ENCODE results near the gene LIME1. TPM values are rescaled to one million over a fixed set of nuclear protein-coding genes. Genes with fewer than 3 reads are reported as not detected.
A peak's percentile ranks its signal among the peaks of the same experiment; 100 is the strongest.

LIME1 gene
- total and polyA plus RNA-seq, 4 donors, result 6.5 to 57.6 (median 8.6) TPM

- Histone ChIP-seq H3K27me3 (ENCODE audit: control insufficient read depth in 1 of 2, insufficient read depth in 2 of 2, low read length in 1 of 2) (no peaks in the 10 kb centered on the region), H3K4me1 (ENCODE audit: control insufficient read depth in 1 of 2, insufficient read depth in 2 of 2, low read length in 2 of 2) (no peaks in the 10 kb centered on the region), H3K27ac (ENCODE audit: low read depth in 1 of 2, low read length in 2 of 2) (no peak overlapping the region), H3K36me3 (ENCODE audit: control insufficient read depth in 1 of 2, insufficient read depth in 2 of 2, low read length in 1 of 2) (no peaks in the 10 kb centered on the region), H3K9me3 (ENCODE audit: control insufficient read depth, low read length) (no peaks in the 10 kb centered on the region), H3K4me3 (ENCODE audit: low read length in 2 of 2) (no peak overlapping the region)
- intact Hi-C loops (cut with DNase I), result loop anchor here (5.0 to 10.0 kb wide), 2 partner anchors 195 to 243 kb away; partner anchors contain the start of gene PTK6 (in 1 of the 2)
- DNase-seq (no peak), ATAC-seq (ENCODE audit: low FRiP score) (no peak)
- 97 to 98% methylated on average over 13 of the region's 13 CpGs for WGBS, 2 donors
Measured at GRCh38 chr20:63777614-63778013, 41.1 kb downstream of the LIME1 start.

- Histone ChIP-seq H3K36me3 (ENCODE audit: control insufficient read depth in 1 of 2, insufficient read depth in 2 of 2, low read length in 1 of 2) (no peaks in the 10 kb centered on the region), H3K4me3 (ENCODE audit: low read length in 2 of 2) (no peak overlapping the region), H3K4me1 (ENCODE audit: control insufficient read depth in 1 of 2, insufficient read depth in 2 of 2, low read length in 2 of 2) (no peaks in the 10 kb centered on the region), H3K27me3 (ENCODE audit: control insufficient read depth in 1 of 2, insufficient read depth in 2 of 2, low read length in 1 of 2) (no peaks in the 10 kb centered on the region), H3K27ac (ENCODE audit: low read depth in 1 of 2, low read length in 2 of 2) (no peak overlapping the region), H3K9me3 (ENCODE audit: control insufficient read depth, low read length) (no peaks in the 10 kb centered on the region)
- DNase-seq (no peak), ATAC-seq (ENCODE audit: low FRiP score) (no peak)
- 71 to 74% methylated on average over 19 of the region's 19 CpGs for WGBS, 2 donors
- intact Hi-C loops (cut with DNase I), result loop anchor here (5.0 to 10.0 kb wide), 2 partner anchors 194 to 243 kb away; partner anchors contain the start of gene PTK6 (in 1 of the 2)
Measured at GRCh38 chr20:63778034-63778752, 41.7 kb downstream of the LIME1 start.

GRCh38 chr20:63778857-63779256, 42.4 kb downstream of the LIME1 start:
- Histone ChIP-seq H3K27me3 (ENCODE audit: control insufficient read depth in 1 of 2, insufficient read depth in 2 of 2, low read length in 1 of 2) (no peaks in the 10 kb centered on the region), H3K4me1 (ENCODE audit: control insufficient read depth in 1 of 2, insufficient read depth in 2 of 2, low read length in 2 of 2) (no peaks in the 10 kb centered on the region), H3K9me3 (ENCODE audit: control insufficient read depth, low read length) (no peaks in the 10 kb centered on the region), H3K27ac (ENCODE audit: low read depth in 1 of 2, low read length in 2 of 2) (no peak overlapping the region), H3K36me3 (ENCODE audit: control insufficient read depth in 1 of 2, insufficient read depth in 2 of 2, low read length in 1 of 2) (no peaks in the 10 kb centered on the region), H3K4me3 (ENCODE audit: low read length in 2 of 2) (no peak overlapping the region)
- intact Hi-C loops (cut with DNase I), result loop anchor here (5.0 to 10.0 kb wide), 2 partner anchors 193 to 244 kb away; partner anchors contain the start of gene PTK6 (in 1 of the 2)
- no peak for DNase-seq
- 89 to 93% methylated on average over 9 of the region's 9 CpGs for WGBS, 2 donors
- no peak for ATAC-seq (ENCODE audit: low FRiP score)

- intact Hi-C loops (cut with DNase I), result no loop called here
- WGBS, 2 donors, result 89% methylated on average over 14 of the region's 14 CpGs
Measured at GRCh38 chr20:63781181-63781580, 44.7 kb downstream of the LIME1 start.

GRCh38 chr20:63782051-63782471, 45.6 kb downstream of the LIME1 start:
- no peak for ATAC-seq (ENCODE audit: low FRiP score)
- H3K9me3 ChIP-seq (ENCODE audit: control insufficient read depth, low read length), result no peaks in the 10 kb centered on the region
- H3K27ac ChIP-seq (ENCODE audit: low read depth in 1 of 2, low read length in 2 of 2), result no peak overlapping the region
- intact Hi-C loops (cut with DNase I), result no loop called here
- H3K4me3 ChIP-seq (ENCODE audit: low read length in 2 of 2), result no peak overlapping the region
- no peak for DNase-seq
- H3K36me3 ChIP-seq (ENCODE audit: control insufficient read depth in 1 of 2, insufficient read depth in 2 of 2, low read length in 1 of 2), result no peaks in the 10 kb centered on the region
- no peaks in the 10 kb centered on the region for H3K4me1 ChIP-seq (ENCODE audit: control insufficient read depth in 1 of 2, insufficient read depth in 2 of 2, low read length in 2 of 2)
- WGBS, 2 donors, result 81 to 91% methylated on average over 16 to 18 of the region's 18 CpGs
- no peaks in the 10 kb centered on the region for H3K27me3 ChIP-seq (ENCODE audit: control insufficient read depth in 1 of 2, insufficient read depth in 2 of 2, low read length in 1 of 2)

More at GRCh38 chr20:63781181-63781580, 44.7 kb downstream of the LIME1 start:
- H3K4me3 ChIP-seq (ENCODE audit: low read length in 2 of 2), result no peak overlapping the region
- no peaks in the 10 kb centered on the region for H3K27me3 ChIP-seq (ENCODE audit: control insufficient read depth in 1 of 2, insufficient read depth in 2 of 2, low read length in 1 of 2)
- H3K9me3 ChIP-seq (ENCODE audit: control insufficient read depth, low read length), result no peaks in the 10 kb centered on the region
- ATAC-seq (ENCODE audit: low FRiP score) (no peak), DNase-seq (no peak)
- H3K36me3 ChIP-seq (ENCODE audit: control insufficient read depth in 1 of 2, insufficient read depth in 2 of 2, low read length in 1 of 2), result no peaks in the 10 kb centered on the region
- H3K27ac ChIP-seq (ENCODE audit: low read depth in 1 of 2, low read length in 2 of 2), result no peak overlapping the region
- H3K4me1 ChIP-seq (ENCODE audit: control insufficient read depth in 1 of 2, insufficient read depth in 2 of 2, low read length in 2 of 2), result no peaks in the 10 kb centered on the region

- intact Hi-C loops (cut with DNase I), result no loop called here
- H3K27me3 ChIP-seq (ENCODE audit: control insufficient read depth in 1 of 2, insufficient read depth in 2 of 2, low read length in 1 of 2), result no peaks in the 10 kb centered on the region
- ATAC-seq (ENCODE audit: low FRiP score), result no peak
- WGBS, 2 donors, result 92 to 93% methylated on average over 12 of the region's 12 CpGs
- H3K36me3 ChIP-seq (ENCODE audit: control insufficient read depth in 1 of 2, insufficient read depth in 2 of 2, low read length in 1 of 2), result no peaks in the 10 kb centered on the region
- no peak for DNase-seq
- H3K27ac ChIP-seq (ENCODE audit: low read depth in 1 of 2, low read length in 2 of 2), result no peak overlapping the region
- H3K4me3 ChIP-seq (ENCODE audit: low read length in 2 of 2), result no peak overlapping the region
- no peaks in the 10 kb centered on the region for H3K9me3 ChIP-seq (ENCODE audit: control insufficient read depth, low read length)
- H3K4me1 ChIP-seq (ENCODE audit: control insufficient read depth in 1 of 2, insufficient read depth in 2 of 2, low read length in 2 of 2), result no peaks in the 10 kb centered on the region
Measured at GRCh38 chr20:63782521-63782971, 46.1 kb downstream of the LIME1 start.

- intact Hi-C loops (cut with DNase I), result no loop called here
- Histone ChIP-seq H3K4me1 (ENCODE audit: control insufficient read depth in 1 of 2, insufficient read depth in 2 of 2, low read length in 2 of 2) (no peaks in the 10 kb centered on the region), H3K36me3 (ENCODE audit: control insufficient read depth in 1 of 2, insufficient read depth in 2 of 2, low read length in 1 of 2) (no peaks in the 10 kb centered on the region), H3K27me3 (ENCODE audit: control insufficient read depth in 1 of 2, insufficient read depth in 2 of 2, low read length in 1 of 2) (no peaks in the 10 kb centered on the region), H3K27ac (ENCODE audit: low read depth in 1 of 2, low read length in 2 of 2) (no peak overlapping the region), H3K4me3 (ENCODE audit: low read length in 2 of 2) (no peak overlapping the region), H3K9me3 (ENCODE audit: control insufficient read depth, low read length) (no peaks in the 10 kb centered on the region)
- DNase-seq, result peak in 1 of 2 donors; percentile 73
- WGBS, 2 donors, result 88 to 90% methylated on average over 16 of the region's 16 CpGs
- ATAC-seq (ENCODE audit: low FRiP score), result peak; percentile 24
Measured at GRCh38 chr20:63783970-63784369, 47.5 kb downstream of the LIME1 start.

- H3K27ac ChIP-seq (ENCODE audit: low read depth in 1 of 2, low read length in 2 of 2), result no peak overlapping the region
- intact Hi-C loops (cut with DNase I), result loop anchor here (2.0 to 5.0 kb wide), 3 partner anchors 77 to 187 kb away; partner anchors contain the start of genes ABHD16B (in 1 of the 2) and TPD52L2 (in 1 of the 2)
- WGBS, 2 donors, result 71 to 73% methylated on average over 14 of the region's 14 CpGs
Measured at GRCh38 chr20:63785691-63786131, 49.2 kb downstream of the LIME1 start.

More at GRCh38 chr20:63785691-63786131, 49.2 kb downstream of the LIME1 start:
- no peaks in the 10 kb centered on the region for H3K4me1 ChIP-seq (ENCODE audit: control insufficient read depth in 1 of 2, insufficient read depth in 2 of 2, low read length in 2 of 2)
- no peak for DNase-seq
- ATAC-seq (ENCODE audit: low FRiP score), result no peak
- H3K27me3 ChIP-seq (ENCODE audit: control insufficient read depth in 1 of 2, insufficient read depth in 2 of 2, low read length in 1 of 2), result no peaks in the 10 kb centered on the region
- peaks cover 0 to 5% of the 10 kb centered on the region in 2 donors for H3K36me3 ChIP-seq (ENCODE audit: control insufficient read depth in 1 of 2, insufficient read depth in 2 of 2, low read length in 1 of 2)
- H3K9me3 ChIP-seq (ENCODE audit: control insufficient read depth, low read length), result no peaks in the 10 kb centered on the region
- no peak overlapping the region for H3K4me3 ChIP-seq (ENCODE audit: low read length in 2 of 2)
